HG03135 (cell line): ENCODE results near the gene FBLN1.
"Not testable (repeated sequence)": the region's sequence is repeated elsewhere in the genome, so short reads cannot be mapped to it uniquely, and the experiment has no call there.

Source experiments
- ATAC-seq: cut with Tn5 transposase; IDR thresholded peaks from one replicate; pipeline ENCODE4 v1.9.1; 2021; ENCODE audit warnings: mild to moderate bottlenecking, moderate library complexity; ENCODE audit not compliant: unreplicated experiment

FBLN1 gene

DNA sequence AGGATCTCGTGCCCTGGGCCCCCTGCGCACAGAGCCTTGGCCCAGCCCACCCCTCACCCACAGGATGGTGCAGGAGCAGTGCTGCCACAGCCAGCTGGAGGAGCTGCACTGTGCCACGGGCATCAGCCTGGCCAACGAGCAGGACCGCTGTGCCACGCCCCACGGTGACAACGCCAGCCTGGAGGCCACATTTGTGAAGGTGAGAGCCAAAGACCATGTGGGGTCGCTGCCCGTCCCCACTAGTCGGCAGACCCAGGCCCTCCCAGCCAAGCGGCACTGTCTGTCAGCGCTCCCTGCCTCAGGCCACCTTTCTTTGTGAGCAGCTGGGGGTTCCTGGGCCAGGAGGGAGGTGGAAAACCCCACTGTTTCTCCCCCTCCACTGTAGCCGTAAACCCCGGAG lies 22.8 kb downstream of the FBLN1 start:
- no peak for ATAC-seq

- ATAC-seq: no peak
Observed at GRCh38 chr22:45526281-45526680, 23.6 kb downstream of the FBLN1 start.

GRCh38 chr22:45526768-45527360 lies 24.2 kb downstream of the FBLN1 start:
- ATAC-seq: no peak

DNA sequence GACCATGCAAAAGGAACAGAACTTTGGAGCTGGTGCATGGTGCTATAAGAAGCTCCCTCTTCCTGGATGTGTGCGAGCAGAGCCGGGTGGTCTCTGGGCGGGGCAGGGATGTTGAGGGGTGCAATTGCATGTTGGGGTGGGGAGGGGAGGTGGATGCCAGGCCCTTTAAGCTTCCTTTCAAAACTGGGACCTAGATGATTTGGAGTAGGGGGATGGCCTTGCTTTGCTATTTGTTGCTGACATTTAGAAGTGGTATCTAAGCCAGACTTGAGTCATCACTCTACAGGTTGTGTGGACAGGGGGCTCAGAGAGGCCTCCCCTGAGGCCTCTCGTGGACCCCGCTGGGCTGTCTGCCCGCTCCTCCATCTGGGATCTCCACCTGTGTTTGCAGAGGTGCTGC lies 24.8 kb downstream of the FBLN1 start:
- no peak for ATAC-seq

GRCh38 chr22:45528046-45528445 lies 25.4 kb downstream of the FBLN1 start:
- ATAC-seq: no peak

GRCh38 chr22:45529105-45529504 lies 26.4 kb downstream of the FBLN1 start:
- no peak for ATAC-seq

GRCh38 chr22:45529971-45530575 lies 27.4 kb downstream of the FBLN1 start:
- ATAC-seq: no peak

DNA sequence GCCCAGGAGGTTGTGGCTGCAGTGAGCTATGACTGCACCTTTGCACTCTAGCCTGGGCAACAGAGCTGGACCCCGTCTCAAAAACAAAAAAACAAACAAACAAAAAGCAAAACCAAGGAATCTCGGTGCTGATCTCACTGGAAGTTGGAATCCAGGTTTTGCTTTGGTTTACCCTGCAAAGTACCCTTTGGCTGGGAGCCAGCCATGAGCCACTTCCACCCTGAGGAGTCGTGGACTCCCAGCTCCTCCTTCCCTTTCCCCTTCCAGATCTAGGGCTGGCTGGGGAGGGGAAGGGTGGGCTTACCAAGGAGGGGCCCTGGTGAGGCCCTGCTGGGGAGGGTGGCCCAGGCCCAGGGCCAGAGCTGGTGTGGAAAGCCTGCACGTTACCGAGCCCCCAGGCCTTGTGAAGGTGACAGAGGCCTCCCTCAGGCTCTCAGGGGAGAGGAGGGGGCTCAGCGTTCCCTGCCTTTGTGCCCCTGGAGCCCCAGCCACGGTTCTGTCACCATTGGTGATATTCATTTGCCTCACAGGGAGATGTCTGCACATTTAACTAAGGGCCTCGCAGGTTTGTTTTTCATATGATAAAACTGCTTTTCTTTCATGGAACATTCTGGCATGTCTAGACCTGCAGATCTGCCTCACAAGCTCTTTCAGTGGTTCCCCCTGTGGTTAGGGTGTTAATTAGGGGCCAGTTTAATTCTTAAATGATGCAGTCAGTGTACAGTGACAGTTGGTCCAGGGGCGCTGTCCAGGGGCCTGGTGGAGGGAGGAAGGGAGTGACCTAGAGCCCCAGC lies 29.0 kb downstream of the FBLN1 start:
- ATAC-seq: no peak

DNA sequence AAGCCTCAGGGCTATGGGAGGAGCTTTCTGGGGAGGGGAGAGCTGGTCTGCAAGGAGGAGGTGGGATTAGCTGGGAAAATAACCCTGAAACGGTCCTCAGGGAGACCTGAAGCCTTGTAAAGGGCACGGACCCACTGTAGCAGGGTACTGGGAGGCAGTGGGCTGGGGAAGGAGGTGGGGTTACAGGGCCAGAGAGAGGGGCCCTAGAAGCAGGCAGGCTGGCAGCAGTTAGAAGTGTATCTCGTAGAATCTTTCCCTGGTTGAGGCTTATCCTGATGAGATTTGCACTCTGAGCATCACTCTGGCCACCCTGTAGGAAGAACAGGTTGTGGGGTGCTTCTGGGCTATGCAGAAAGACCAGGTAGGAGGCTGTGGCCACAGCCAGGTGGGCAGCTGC lies 29.6 kb downstream of the FBLN1 start:
- ATAC-seq: no peak

DNA sequence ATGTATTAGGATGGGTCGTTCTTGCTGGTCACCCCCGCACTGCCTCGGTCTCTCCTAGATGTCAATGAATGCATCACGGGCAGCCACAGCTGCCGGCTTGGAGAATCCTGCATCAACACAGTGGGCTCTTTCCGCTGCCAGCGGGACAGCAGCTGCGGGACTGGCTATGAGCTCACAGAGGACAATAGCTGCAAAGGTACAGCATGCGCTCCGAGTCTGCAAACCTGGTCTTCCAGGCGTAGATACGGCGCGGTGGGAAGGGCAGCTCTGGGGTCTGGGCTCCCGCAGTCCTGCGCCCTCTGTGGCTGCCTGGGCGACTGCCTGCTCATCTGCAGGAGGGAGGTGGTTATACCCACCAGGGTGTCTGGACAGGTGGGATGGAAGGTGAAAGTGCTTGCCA lies 31.0 kb downstream of the FBLN1 start:
- ATAC-seq: no peak

DNA sequence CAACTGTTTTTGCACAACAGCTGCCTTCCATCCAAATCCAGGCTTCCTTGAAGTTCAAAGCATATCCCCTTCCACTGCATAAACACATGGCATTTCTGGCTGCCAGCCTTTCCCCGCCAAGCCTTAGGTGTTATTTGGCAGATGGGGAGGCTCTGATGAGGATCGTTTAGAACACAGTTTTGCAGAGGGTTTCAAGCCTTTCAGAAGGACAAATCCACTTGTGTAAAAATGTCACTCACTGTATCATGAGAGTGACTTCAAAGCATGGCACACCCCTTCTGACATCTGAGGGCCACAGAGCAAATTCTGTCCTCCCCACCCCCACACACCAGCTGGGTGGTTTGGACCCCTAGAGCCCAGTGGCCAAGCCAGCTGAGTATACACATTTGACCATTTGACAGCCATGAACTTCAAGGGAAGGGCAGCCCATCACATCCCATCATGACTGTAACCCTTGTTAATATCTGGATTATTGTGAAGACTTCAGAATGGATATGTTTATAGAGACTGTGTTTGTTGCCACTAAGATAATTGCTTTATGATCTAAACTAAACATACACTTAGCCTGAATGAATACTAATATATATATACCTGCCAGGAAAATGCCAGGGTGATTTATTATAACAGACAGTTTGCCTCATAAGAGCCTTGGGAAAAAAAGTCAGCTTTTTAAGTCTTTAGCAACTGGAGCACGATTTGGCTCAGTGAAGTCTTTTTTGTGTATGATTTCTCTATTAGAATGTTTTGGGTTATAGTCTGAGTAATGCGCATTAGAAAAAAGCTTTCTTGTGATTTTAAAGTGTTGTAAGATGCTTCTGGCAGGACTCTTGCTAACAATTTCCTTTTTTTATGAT lies 31.9 kb downstream of the FBLN1 start:
- no peak for ATAC-seq

DNA sequence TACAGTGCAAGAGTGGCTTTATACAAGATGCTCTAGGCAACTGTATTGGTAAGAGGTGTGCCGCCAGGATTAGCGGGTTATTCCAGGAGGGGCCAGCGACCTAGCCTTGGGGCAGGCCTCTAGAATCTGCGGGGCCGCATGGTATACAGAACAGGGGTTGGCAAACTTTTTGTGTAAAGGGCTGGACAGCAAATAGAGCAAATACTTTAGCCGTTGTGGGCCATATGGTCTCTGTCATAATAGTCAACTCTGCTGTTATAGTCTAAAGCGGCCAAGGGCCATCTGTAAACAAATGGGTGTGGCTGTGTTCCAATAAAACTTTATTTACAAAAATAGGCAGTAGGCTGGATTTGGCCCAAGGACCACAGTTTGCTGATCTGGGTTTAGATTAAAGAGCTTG lies 32.6 kb downstream of the FBLN1 start:
- no peak for ATAC-seq

GRCh38 chr22:45535835-45536234 lies 33.2 kb downstream of the FBLN1 start:
- not testable (repeated sequence) for ATAC-seq

DNA sequence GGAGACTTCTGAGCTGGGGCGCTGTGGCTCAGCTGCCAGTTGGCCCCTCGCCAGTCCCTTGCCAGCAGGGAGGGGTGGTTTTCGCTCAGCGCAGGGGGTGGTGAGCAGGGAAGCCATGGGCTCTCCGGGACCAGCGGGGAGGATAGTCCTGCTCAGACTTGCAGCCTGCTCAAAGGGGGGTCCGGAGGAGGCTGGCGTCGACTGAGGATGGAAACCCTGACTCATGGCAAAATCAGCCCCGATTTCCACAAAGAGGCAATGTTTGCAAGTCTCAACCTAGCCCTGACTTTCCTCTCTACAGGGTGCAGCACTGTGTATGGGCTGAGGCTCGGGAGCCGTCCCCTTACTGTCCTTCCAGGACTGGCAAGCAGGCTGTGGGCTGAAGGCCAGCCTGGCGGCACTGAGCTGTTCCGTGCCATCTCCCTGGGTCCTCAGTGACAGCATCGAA lies 35.1 kb downstream of the FBLN1 start:
- ATAC-seq: no peak

DNA sequence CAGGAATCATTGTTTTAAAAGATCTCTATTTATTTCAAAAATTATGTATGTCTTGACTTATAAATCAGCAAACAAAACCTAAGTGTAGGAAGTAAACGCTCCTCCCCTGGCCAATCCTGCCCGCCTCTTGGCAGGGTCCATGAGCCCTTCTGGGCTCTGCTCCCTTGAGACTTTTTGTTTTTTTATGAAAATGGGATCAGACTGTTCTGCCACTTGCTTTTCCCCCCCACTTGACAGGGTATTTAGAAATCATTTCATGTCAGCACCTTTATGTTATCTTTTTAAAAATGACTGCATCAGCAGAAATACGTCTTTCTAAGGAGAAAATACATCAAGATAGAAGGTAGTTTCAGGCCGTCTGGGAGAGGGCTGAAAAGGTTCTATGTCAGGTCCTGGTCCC lies 35.6 kb downstream of the FBLN1 start:
- ATAC-seq: no peak

GRCh38 chr22:45540122-45540521 lies 37.4 kb downstream of the FBLN1 start:
- no peak for ATAC-seq

- no peak for ATAC-seq
Observed at GRCh38 chr22:45541382-45541979, 38.8 kb downstream of the FBLN1 start.

DNA sequence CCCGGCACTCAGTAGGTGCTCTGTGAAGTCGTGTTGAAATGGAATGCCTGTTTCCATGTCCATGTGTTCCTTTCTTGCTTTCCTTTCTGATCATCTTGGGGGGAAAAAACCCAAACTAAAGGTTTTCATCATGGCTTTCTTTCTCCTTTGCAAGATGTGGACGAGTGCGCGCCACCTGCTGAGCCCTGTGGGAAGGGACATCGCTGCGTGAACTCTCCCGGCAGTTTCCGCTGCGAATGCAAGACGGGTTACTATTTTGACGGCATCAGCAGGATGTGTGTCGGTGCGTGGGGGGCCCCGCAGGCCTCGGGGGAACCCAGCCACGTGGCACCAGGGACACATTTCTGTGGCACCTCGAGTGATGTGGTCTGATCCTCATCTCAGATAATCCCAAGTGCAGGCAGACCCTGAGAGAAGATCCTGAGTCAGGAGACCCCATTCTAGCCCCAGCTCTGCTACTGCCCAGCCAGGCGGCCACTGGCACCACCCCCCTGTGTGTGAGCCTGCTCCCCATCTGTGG lies 39.4 kb downstream of the FBLN1 start:
- ATAC-seq: no peak

DNA sequence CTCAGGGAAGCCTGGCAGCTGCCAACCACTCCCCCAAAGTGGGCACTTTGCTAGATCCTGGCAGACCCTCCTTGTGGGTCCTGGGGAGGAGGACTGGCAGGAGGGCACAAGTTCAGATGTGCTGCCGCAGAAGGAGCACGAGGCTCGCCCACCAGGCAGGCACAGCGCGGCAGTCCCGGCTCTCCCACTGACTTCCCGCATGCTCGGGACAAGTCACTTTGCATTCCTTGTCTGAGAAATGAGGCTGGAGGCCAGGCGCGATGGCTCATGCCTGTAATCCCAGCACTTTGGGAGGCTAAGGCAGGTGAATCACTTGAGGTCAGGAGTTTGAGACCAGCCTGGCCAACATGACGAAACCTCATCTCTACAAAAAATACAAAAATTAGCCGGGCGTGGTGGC lies 40.1 kb downstream of the FBLN1 start:
- ATAC-seq: not testable (repeated sequence)

- ATAC-seq: no peak
Observed at GRCh38 chr22:45543243-45543642, 40.6 kb downstream of the FBLN1 start.
